Astrocyte (in vitro differentiated cells and primary cell): Measurements from ENCODE around the gene SGCD.

ENCODE experiments used
- CTCF ChIP-seq: IDR thresholded peaks from 2 replicates; pipeline ENCODE4 v1.5.1; 2011; ENCODE audit warnings: low read depth, mild to moderate bottlenecking, inconsistent platforms, low read length, moderate library complexity; ENCODE audit not compliant: insufficient read depth
- EZH2 ChIP-seq: IDR thresholded peaks from 2 replicates; pipeline ENCODE4 v1.6.1; 2012; ENCODE audit warnings: mild to moderate bottlenecking, low read length, inconsistent platforms; ENCODE audit not compliant: insufficient read depth

GRCh38 chr5:156541582-156541981 lies 214.6 kb downstream of the SGCD start:
- no peak for TF ChIP-seq EZH2
- no peak for TF ChIP-seq CTCF
